HUES48 (cell line): Measurements from ENCODE around the gene ERC1.
"Not testable (repeated sequence)": the region's sequence is repeated elsewhere in the genome, so short reads cannot be mapped to it uniquely, and the experiment has no call there.

Experiments
- H3K27ac ChIP-seq: one replicate; pipeline ENCODE4 v1.7.0; 2013; ENCODE audit warnings: low read depth, low read length, inconsistent platforms
- H3K27me3 ChIP-seq: 2 replicates; pipeline ENCODE4 v1.6.1; 2013; ENCODE audit warnings: mild to moderate bottlenecking, low read length; ENCODE audit not compliant: control insufficient read depth, insufficient read depth
- H3K36me3 ChIP-seq: 2 replicates; pipeline ENCODE4 v1.6.1; 2013; ENCODE audit warnings: low read length; ENCODE audit not compliant: control insufficient read depth, insufficient read depth
- H3K4me1 ChIP-seq: 2 replicates; pipeline ENCODE4 v1.6.1; 2013; ENCODE audit warnings: mild to moderate bottlenecking, low read length; ENCODE audit not compliant: control insufficient read depth, insufficient read depth
- H3K4me3 ChIP-seq: 2 replicates; pipeline ENCODE4 v1.5.1; 2013; ENCODE audit warnings: mild to moderate bottlenecking, low read depth, low read length
- H3K9ac ChIP-seq: 2 replicates; pipeline ENCODE4 v1.6.1; 2013; ENCODE audit warnings: mild to moderate bottlenecking, low read depth, low read length, moderate library complexity
- H3K9me3 ChIP-seq: 2 replicates; pipeline ENCODE4 v1.6.1; 2013; ENCODE audit warnings: low read length; ENCODE audit not compliant: control insufficient read depth, insufficient read depth

Gene ERC1

DNA sequence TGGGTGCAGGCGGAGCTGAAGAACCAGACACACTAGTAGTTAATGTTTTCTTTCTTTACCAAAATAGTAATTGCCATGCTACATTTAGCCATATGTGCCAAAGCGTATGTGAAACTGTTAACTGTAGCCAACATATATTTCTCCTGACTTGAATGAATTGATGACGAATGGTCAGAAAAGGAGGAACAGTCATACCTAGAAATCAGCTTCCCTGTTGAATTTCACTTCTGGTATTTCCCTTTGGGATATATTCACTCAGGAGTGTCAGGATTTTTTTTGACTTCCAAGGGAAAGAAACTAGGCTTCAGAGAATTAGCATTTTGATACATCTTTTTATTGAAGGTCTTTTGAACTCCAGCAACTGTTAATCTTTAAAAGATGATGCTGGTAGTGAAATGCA, 87.0 kb downstream of the ERC1 start:
- H3K9ac ChIP-seq, result no peak overlapping the region
- H3K27ac ChIP-seq, result no peak overlapping the region
- H3K9me3 ChIP-seq, result no peaks in the 10 kb centered on the region
- peaks cover 19% of the 10 kb centered on the region for H3K4me1 ChIP-seq
- no peak overlapping the region for H3K4me3 ChIP-seq
- H3K36me3 ChIP-seq, result no peaks in the 10 kb centered on the region
- no peaks in the 10 kb centered on the region for H3K27me3 ChIP-seq

- Histone ChIP-seq H3K4me3 (no peak overlapping the region), H3K9me3 (no peaks in the 10 kb centered on the region), H3K36me3 (no peaks in the 10 kb centered on the region; the same call in 1 of the 2 replicates), H3K27ac (no peak overlapping the region), H3K4me1 (peaks cover 27% of the 10 kb centered on the region), H3K27me3 (no peaks in the 10 kb centered on the region), H3K9ac (no peak overlapping the region)
These were observed 89.6 kb downstream of the ERC1 start for GRCh38 chr12:1080520-1081223.

DNA sequence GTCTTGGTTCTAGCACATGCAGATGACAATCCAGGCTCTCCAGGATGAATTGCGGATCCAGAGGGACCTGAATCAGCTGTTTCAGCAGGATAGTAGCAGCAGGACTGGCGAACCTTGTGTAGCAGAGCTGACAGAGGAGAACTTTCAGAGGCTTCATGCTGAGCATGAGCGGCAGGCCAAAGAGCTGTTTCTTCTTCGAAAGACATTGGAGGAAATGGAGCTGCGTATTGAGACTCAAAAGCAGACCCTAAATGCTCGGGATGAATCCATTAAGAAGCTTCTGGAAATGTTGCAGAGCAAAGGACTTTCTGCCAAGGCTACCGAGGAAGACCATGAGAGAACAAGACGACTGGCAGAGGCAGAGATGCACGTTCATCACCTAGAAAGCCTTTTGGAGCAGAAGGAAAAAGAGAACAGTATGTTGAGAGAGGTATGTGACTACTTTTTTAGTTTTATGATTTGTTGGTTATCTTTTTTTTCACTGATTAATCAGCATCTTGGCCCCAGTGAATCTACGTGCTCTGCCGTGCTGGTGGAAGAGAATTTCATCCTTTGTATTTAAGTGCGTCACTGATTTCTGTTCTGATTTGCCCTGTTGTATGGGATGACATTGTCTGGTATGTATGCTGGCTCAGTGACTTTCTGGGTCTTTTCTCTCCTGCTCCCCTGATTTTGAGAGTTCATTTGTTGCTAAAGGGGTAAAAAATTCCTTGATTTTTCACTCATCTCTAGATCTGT, 92.3 kb downstream of the ERC1 start:
- Histone ChIP-seq H3K4me1 (peaks cover 27% of the 10 kb centered on the region), H3K9me3 (no peaks in the 10 kb centered on the region), H3K4me3 (no peak overlapping the region), H3K27ac (peak overlapping the region; percentile 49), H3K36me3 (no peaks in the 10 kb centered on the region; the same call in 1 of the 2 replicates), H3K27me3 (no peaks in the 10 kb centered on the region), H3K9ac (no peak overlapping the region)

DNA sequence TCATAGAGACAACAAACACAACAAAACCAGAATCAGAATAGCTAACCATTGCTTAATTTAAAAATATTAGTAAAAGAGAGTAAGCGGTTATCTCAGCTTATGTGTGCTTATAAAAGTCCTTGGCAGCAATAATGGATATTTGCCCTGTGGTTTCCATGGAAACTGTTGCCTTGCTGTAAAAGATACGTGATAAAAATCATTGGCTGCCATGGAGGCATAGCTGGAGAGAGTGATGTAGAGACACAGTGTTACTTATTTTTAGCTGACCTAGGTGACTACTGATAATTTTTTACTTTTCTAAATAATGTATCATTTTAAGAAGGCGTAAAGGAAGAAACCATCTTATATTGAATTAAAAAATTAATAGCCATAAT, 92.9 kb downstream of the ERC1 start:
- no peak overlapping the region for H3K4me3 ChIP-seq
- no peaks in the 10 kb centered on the region; the same call in 1 of the 2 replicates for H3K36me3 ChIP-seq
- peaks cover 27% of the 10 kb centered on the region for H3K4me1 ChIP-seq
- no peaks in the 10 kb centered on the region for H3K27me3 ChIP-seq
- H3K9me3 ChIP-seq, result no peaks in the 10 kb centered on the region
- H3K9ac ChIP-seq, result no peak overlapping the region
- peak overlapping the region; percentile 49 for H3K27ac ChIP-seq

DNA sequence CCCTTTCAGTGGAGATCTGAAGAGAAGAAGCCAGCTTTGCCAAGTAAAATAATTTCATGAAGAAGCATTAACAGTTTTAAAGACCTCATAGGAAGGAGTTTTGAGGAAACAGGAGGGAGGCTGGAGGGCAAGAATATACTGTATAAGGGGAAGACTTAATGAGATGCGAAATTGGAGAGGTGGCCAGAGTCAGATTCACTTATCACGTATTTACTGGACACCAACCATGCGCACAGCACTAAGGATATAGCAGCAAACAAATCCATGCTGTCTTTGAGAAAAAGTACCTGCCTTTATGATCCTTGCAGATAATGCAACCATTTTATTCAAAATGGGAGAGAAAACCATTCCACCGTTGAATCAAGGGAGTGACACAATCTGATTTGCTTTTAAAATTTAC, 100.3 kb downstream of the ERC1 start:
- H3K9ac ChIP-seq, result no peak overlapping the region
- no peaks in the 10 kb centered on the region for H3K27me3 ChIP-seq
- H3K4me1 ChIP-seq, result peaks cover 3% of the 10 kb centered on the region; the same call in 1 of the 2 replicates
- H3K27ac ChIP-seq, result no peak overlapping the region
- no peaks in the 10 kb centered on the region for H3K9me3 ChIP-seq
- H3K4me3 ChIP-seq, result no peak overlapping the region
- H3K36me3 ChIP-seq, result no peaks in the 10 kb centered on the region

- Histone ChIP-seq H3K9me3 (no peaks in the 10 kb centered on the region), H3K36me3 (no peaks in the 10 kb centered on the region), H3K9ac (no peak overlapping the region), H3K27me3 (no peaks in the 10 kb centered on the region), H3K4me3 (no peak overlapping the region), H3K27ac (no peak overlapping the region), H3K4me1 (peaks cover 3% of the 10 kb centered on the region; the same call in 1 of the 2 replicates)
These were observed 102.2 kb downstream of the ERC1 start for GRCh38 chr12:1093166-1093751.

DNA sequence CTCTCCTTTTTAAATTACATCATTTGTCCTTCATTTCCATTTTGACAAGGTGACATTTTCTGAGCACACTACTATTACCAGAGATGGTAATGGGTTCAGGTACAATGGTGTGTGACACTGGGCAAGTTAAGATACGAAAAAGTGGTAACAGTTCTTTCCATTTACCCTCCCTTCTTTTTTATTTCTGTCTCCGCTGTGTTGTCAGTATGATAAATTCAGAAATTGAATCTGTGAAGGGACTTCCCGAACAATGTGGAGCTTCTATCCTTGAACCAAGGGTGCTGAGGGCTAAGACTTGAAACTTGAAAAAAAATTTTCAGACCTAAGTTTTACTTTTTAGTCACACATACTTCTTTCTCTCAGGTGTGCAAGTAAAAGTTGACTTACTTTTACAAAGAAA, 103.7 kb downstream of the ERC1 start:
- Histone ChIP-seq H3K9ac (no peak overlapping the region), H3K27ac (no peak overlapping the region), H3K4me1 (peaks cover 3% of the 10 kb centered on the region; the same call in 1 of the 2 replicates)

GRCh38 chr12:1099158-1099557, 108.1 kb downstream of the ERC1 start:
- Histone ChIP-seq H3K27ac (no peak overlapping the region), H3K9ac (no peak overlapping the region), H3K36me3 (no peaks in the 10 kb centered on the region), H3K4me1 (peaks cover 35% of the 10 kb centered on the region), H3K4me3 (no peak overlapping the region), H3K27me3 (no peaks in the 10 kb centered on the region), H3K9me3 (no peaks in the 10 kb centered on the region)

More for the DNA sequence above, 103.7 kb downstream of the ERC1 start:
- Histone ChIP-seq H3K27me3 (no peaks in the 10 kb centered on the region), H3K9me3 (no peaks in the 10 kb centered on the region), H3K36me3 (no peaks in the 10 kb centered on the region), H3K4me3 (no peak overlapping the region)

DNA sequence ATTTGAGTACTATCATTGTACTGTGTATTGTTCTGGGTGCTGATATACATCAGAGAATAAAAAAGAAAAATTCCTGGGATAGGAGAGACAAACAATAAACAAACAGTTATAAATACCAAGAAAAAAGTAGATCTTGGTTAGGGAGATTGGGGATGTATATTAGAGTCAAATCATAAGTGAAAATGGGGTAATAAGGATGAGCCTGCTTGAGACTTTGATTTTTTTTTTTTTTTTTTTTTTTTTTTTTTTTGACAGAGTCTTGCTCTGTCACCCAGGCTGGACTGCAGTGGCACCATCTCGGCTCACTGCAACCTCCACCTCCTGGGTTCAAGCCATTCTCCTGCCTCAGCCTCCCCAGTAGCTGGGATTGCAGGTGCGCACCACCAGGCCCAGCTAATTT, 108.6 kb downstream of the ERC1 start:
- H3K27ac ChIP-seq, H3K36me3 ChIP-seq, H3K4me3 ChIP-seq, H3K9ac ChIP-seq, H3K9me3 ChIP-seq, H3K27me3 ChIP-seq: not testable (repeated sequence)
- peaks cover 35% of the 10 kb centered on the region for H3K4me1 ChIP-seq

DNA sequence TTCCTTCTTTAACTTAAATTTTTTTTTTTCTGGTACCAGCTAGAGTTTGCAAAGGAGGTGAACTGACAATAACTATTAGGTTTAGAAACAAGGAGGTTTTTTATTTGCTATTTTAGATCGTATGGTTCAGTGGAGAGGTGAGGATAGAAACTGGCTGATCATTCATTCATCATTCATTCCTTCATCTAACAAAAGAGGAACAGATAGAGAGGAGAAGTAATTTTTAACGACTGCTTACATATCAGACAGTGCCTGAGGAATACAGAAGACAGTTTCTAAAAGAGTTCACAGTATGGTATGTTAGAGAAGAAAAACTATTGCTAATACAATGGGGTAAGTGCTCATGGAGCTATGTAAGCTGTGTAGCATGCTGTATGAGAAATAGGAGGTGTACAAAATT, 111.1 kb downstream of the ERC1 start:
- H3K9me3 ChIP-seq, result no peaks in the 10 kb centered on the region
- H3K27ac ChIP-seq, result no peak overlapping the region
- no peaks in the 10 kb centered on the region for H3K27me3 ChIP-seq
- peaks cover 35% of the 10 kb centered on the region for H3K4me1 ChIP-seq
- H3K9ac ChIP-seq, result no peak overlapping the region
- H3K4me3 ChIP-seq, result no peak overlapping the region
- no peaks in the 10 kb centered on the region for H3K36me3 ChIP-seq
